GM12878 (cell line): Measurements from ENCODE around the gene APOA5. TPM values are rescaled to one million over a fixed set of nuclear protein-coding genes. Genes with fewer than 3 reads are reported as not detected.

Experiments used
- ATAC-seq: fragments of 200-7000 bp; cut with Tn5 transposase; 3 replicates; pipeline ENCODE4 v1.9.1; 2020; ENCODE audit warnings: mild to moderate bottlenecking, moderate library complexity
- BruUV-seq: library from RNA; stranded (reverse); fragments of 400-500 nt; replicated peaks from 2 replicates; lab custom pipeline; 2021; lab: Mats Ljungman, UMichigan
- CTCF ChIA-PET: fragments of 300-600 bp; sonication (Branson Sonifier 250); formaldehyde crosslinking; extraction: SDS; loops from one replicate; lab custom pipeline; 2021; ENCODE audit warnings: inconsistent platforms; lab: Yijun Ruan, JAX
- POLR2A ChIA-PET: fragments of 350-600 bp; formaldehyde crosslinking; extraction: SDS; loops from one replicate; lab custom pipeline; 2021; ENCODE audit warnings: inconsistent platforms; lab: Charles Lee
- RAD21 ChIA-PET: fragments of 300-600 bp; sonication (Branson Sonifier 250); formaldehyde crosslinking; loops from one replicate; lab custom pipeline; 2023; ENCODE audit warnings: antibody characterized with exemption; ENCODE audit not compliant: unreplicated experiment; lab: Charles Lee
- SMC1A ChIA-PET: fragments of 300-600 bp; sonication (Branson Sonifier 250); formaldehyde crosslinking; loops from one replicate; lab custom pipeline; 2023; ENCODE audit not compliant: unreplicated experiment, uncharacterized antibody; lab: Charles Lee
- DNase-seq: peaks from one replicate; pipeline ENCODE4 v3.0.0-alpha.2; 2011; ENCODE audit warnings: low read depth, low spot score
- FAIRE-seq: peaks from 3 replicates; lab custom pipeline; 2011; peaks lifted over from hg19 to GRCh38; lab: Jason Lieb, UNC
- H2AFZ ChIP-seq: 2 replicates; pipeline ENCODE4 v1.6.0; 2011; ENCODE audit warnings: low read depth, low read length, control low read depth; ENCODE audit not compliant: control insufficient read depth
- H3K27ac ChIP-seq: 2 replicates; pipeline ENCODE4 v1.5.1; 2011; ENCODE audit warnings: control low read depth; ENCODE audit not compliant: control insufficient read depth, insufficient read depth
- H3K27me3 ChIP-seq, 2 experiments: replicated peaks in 1 of 2; 2 replicates each; pipeline versions ENCODE4 v1.6.0 to v1.6.1; 2011; ENCODE audit warnings: low read length in 1 of 2; ENCODE audit not compliant: control insufficient read depth in 2 of 2, insufficient read depth in 2 of 2
- H3K36me3 ChIP-seq, 2 experiments: 2 replicates each; pipeline ENCODE4 v1.5.1; 2011; ENCODE audit warnings: low read length in 1 of 2; ENCODE audit not compliant: control insufficient read depth in 2 of 2, insufficient read depth in 2 of 2
- H3K4me1 ChIP-seq: 2 replicates; pipeline ENCODE4 v1.6.1; 2011; ENCODE audit warnings: mild to moderate bottlenecking, low read length, moderate library complexity, mixed read lengths; ENCODE audit not compliant: control insufficient read depth, insufficient read depth
- H3K4me2 ChIP-seq: 2 replicates; pipeline ENCODE4 v1.6.0; 2011; ENCODE audit warnings: control low read depth; ENCODE audit not compliant: control insufficient read depth, insufficient read depth
- H3K4me3 ChIP-seq: fragments of 200-600 bp; sonication (generic); 2 replicates; pipeline ENCODE4 v1.5.1; 2016
- H3K79me2 ChIP-seq: 2 replicates; pipeline ENCODE4 v1.6.0; 2011; ENCODE audit warnings: low read length; ENCODE audit not compliant: control insufficient read depth, insufficient read depth
- H3K9ac ChIP-seq: 2 replicates; pipeline ENCODE4 v1.8.0; 2011; ENCODE audit warnings: low read length, control low read depth, mixed read lengths; ENCODE audit not compliant: control insufficient read depth, insufficient read depth
- H3K9me3 ChIP-seq: replicated peaks from 3 replicates; pipeline ENCODE4 v1.5.1; 2011; ENCODE audit warnings: mild to moderate bottlenecking, low read length; ENCODE audit not compliant: control insufficient read depth, insufficient read depth
- H4K20me1 ChIP-seq: 2 replicates; pipeline ENCODE4 v1.6.0; 2011; ENCODE audit not compliant: control insufficient read depth, insufficient read depth
- ASH2L ChIP-seq: fragments of 300-600, 200-600 bp; sonication (generic); IDR thresholded peaks from 2 replicates; pipeline ENCODE4 v1.6.1; 2017; ENCODE audit warnings: low read depth, mild to moderate bottlenecking, borderline replicate concordance
- BACH1 ChIP-seq: fragments of 450-650 bp; IDR thresholded peaks from 2 replicates; pipeline ENCODE4 v1.6.1; 2017; ENCODE audit warnings: mild to moderate bottlenecking, borderline replicate concordance
- CEBPB ChIP-seq, 2 experiments: fragments of 150-350 bp in 1 of 2; IDR thresholded peaks; 2 replicates each; pipeline ENCODE4 v1.6.1; 2012 to 2014; ENCODE audit warnings: low read depth in 2 of 2, low read length in 2 of 2, borderline replicate concordance in 1 of 2, inconsistent platforms in 1 of 2
- EED ChIP-seq: sonication (generic); IDR thresholded peaks from 2 replicates; pipeline ENCODE4 v1.6.1; 2016; ENCODE audit warnings: antibody characterized with exemption, low read depth
- EP300 ChIP-seq, 2 experiments: fragments of 150-350 bp in 1 of 2; IDR thresholded peaks; 2 replicates each; pipeline ENCODE4 v1.6.1; 2011 to 2012; ENCODE audit warnings: low read depth in 2 of 2, low read length in 2 of 2, borderline replicate concordance in 1 of 2, improper control_type of control experiment in 1 of 2, inconsistent platforms in 1 of 2; ENCODE audit not compliant: control insufficient read depth in 1 of 2
- ETV6 ChIP-seq, 2 experiments: fragments of 450-650 bp in 1 of 2; IDR thresholded peaks in 1 of 2; conservative IDR thresholded peaks in 1 of 2; 2 replicates each; pipeline ENCODE4 v1.6.1; 2014; ENCODE audit warnings: antibody characterized with exemption in 1 of 2, borderline replicate concordance in 1 of 2, low read depth in 1 of 2, mild to moderate bottlenecking in 1 of 2, moderate library complexity in 1 of 2
- FOXM1 ChIP-seq: IDR thresholded peaks from 2 replicates; pipeline ENCODE4 v1.6.1; 2012; ENCODE audit warnings: low read depth, mild to moderate bottlenecking, inconsistent platforms, low read length, moderate library complexity
- PAX8 ChIP-seq: fragments of 450-650 bp; IDR thresholded peaks from 2 replicates; pipeline ENCODE4 v1.6.1; 2017; ENCODE audit warnings: mild to moderate bottlenecking, moderate library complexity
- POLR2AphosphoS5 ChIP-seq: IDR thresholded peaks from 2 replicates; pipeline ENCODE4 v1.6.1; 2011; ENCODE audit warnings: mild to moderate bottlenecking, low read length, inconsistent platforms
- TCF7 ChIP-seq: IDR thresholded peaks from 2 replicates; pipeline ENCODE4 v1.6.1; 2014; ENCODE audit warnings: antibody characterized with exemption, borderline replicate concordance
- ZBTB40 ChIP-seq: fragments of 450-650 bp; IDR thresholded peaks from 2 replicates; pipeline ENCODE4 v1.6.1; 2016; ENCODE audit warnings: mild to moderate bottlenecking, moderate library complexity, borderline replicate concordance
- ZNF207 ChIP-seq: fragments of 450-650 bp; IDR thresholded peaks from 2 replicates; pipeline ENCODE4 v1.6.1; 2014; ENCODE audit warnings: antibody characterized with exemption, mild to moderate bottlenecking, borderline replicate concordance
- ZZZ3 ChIP-seq: IDR thresholded peaks from 2 replicates; pipeline ENCODE4 v1.6.1; 2011; ENCODE audit warnings: low read depth; ENCODE audit not compliant: control insufficient read depth, insufficient read length
- WGBS: methylation state at CpG from one replicate; pipeline ENCODE4 v1.1.6; 2016; ENCODE audit warnings: low lambda C conversion rate; ENCODE audit not compliant: insufficient replicate concordance, insufficient coverage; ENCODE audit errors: missing lambda C conversion rate; 5-methylcytosine and 5-hydroxymethylcytosine counted together
- in situ Hi-C: fragments of 300-500 bp; cut with MboI; formaldehyde crosslinking; loops from 9 replicates; pipeline ENCODE4 v1.14.3; 2018; ENCODE audit warnings: mixed read lengths
- intact Hi-C: fragments of 100-400 bp; cut with micrococcal nuclease; formaldehyde crosslinking; loops from one replicate; pipeline ENCODE4 v1.14.2; 2022; ENCODE audit not compliant: unreplicated experiment
- polyA plus RNA-seq, 11 experiments: library from polyadenylated mRNA; depleted of rRNA in 4 of 11; unstranded in 6 of 11; stranded (reverse) in 5 of 11; fragments of >200 nt; fragmentation: Nextera tagmentation in 4 of 11; fragmentation: Illumina TruSeq in 1 of 11; extraction: Ambion mirVana in 4 of 11; extraction: Trizol in 1 of 11; gene quantifications; 1 replicate in 1 of 11; 2 replicates in 10 of 11; pipeline versions ENCODE4 v1.2.1 to v1.2.3, GENCODE V29; 2011 to 2016; ENCODE audit warnings: inconsistent platforms in 2 of 11, missing spikeins in 2 of 11, low read depth in 1 of 11
- total RNA-seq, 4 experiments: library from RNA; depleted of rRNA in 3 of 4; stranded (reverse); fragments of >200 nt in 3 of 4; fragmentation: Illumina TruSeq in 1 of 4; extraction: Trizol in 1 of 4; gene quantifications; 2 replicates each; pipeline versions ENCODE4 v1.2.1 to v1.2.3, GENCODE V29; 2013 to 2021
- TF ChIP-seq, protein P1 (sequence below): fragments of 450-650 bp; IDR thresholded peaks from 2 replicates; pipeline ENCODE4 v1.6.1; 2017; ENCODE audit warnings: mild to moderate bottlenecking

APOA5 gene
- total and polyA plus RNA-seq, 10 of the 15 experiments (the other 5 are each of a cell fraction or from before 2014, with no cell fraction given) = 0.15 TPM; not detected in 9

DNA sequence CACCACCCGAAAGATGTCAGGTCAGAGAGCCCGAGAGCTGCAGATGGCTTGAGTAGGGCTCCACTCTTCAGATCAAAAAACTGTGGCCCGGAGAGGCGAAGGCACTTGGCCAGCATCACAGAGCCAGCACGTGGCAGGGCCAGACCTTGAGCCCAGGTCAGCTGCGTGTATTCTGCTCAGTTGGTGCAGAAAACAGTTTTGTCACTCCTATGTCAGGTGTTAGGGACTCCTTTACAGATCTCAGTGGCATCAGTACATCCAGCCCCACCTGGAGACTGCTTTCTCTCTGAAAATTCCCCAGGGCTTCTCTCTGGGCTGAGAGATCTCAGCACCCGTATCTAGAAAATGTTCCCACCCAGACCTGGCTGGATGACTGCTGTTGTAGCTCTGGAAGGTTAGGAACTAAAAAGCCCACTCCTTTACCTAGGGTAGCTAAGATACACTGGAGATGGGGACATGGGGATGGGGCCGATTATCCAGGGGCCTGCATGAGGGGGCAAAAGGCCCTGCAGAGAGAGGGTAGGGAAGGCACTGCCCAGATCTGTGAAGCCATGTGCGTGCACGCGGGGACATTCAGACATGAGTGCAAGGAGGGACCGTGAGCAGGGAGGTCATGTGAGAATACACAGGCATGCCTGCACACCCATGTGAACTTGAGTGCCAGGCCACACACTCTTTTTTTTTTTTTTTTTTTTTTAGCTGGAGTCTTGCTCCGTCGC lies 42.3 kb upstream of the APOA5 start (continued):
- TF ChIP-seq ZBTB40 (no peak), FOXM1 (no peak), POLR2AphosphoS5 (no peak)

- Histone ChIP-seq H3K36me3 (no peaks in the 10 kb centered on the region), H3K4me2 (no peak overlapping the region), H3K27ac (no peak overlapping the region), H3K4me1 (peaks cover 8% of the 10 kb centered on the region; the same call in 1 of the 2 replicates), H3K27me3 (no peaks in the 10 kb centered on the region), H3K4me3 (no peak overlapping the region), H4K20me1 (no peaks in the 10 kb centered on the region), H3K9me3 (no peaks in the 10 kb centered on the region), H3K79me2 (no peaks in the 10 kb centered on the region), H3K9ac (no peak overlapping the region), H2AFZ (no peak overlapping the region)
- no TSS peak for BruUV-seq
- TF ChIP-seq BACH1 (no peak), ASH2L (no peak), ZZZ3 (no peak), EED (no peak), EP300 (IDR thresholded peaks at IDR 0.05; ENCODE audit: borderline replicate concordance in 1 of 2, control insufficient read depth in 1 of 2, low read depth in 2 of 2, low read length in 2 of 2) (no peak), ZNF207 (no peak), TCF7 (no peak), PAX8 (no peak), ETV6 (conservative IDR thresholded peaks at IDR 0.05 in 1 of 2, IDR thresholded peaks at IDR 0.05 in 1 of 2; ENCODE audit: borderline replicate concordance in 1 of 2, low read depth in 1 of 2) (no peak), CEBPB (IDR thresholded peaks at IDR 0.05; ENCODE audit: borderline replicate concordance in 1 of 2, low read depth in 2 of 2, low read length in 2 of 2) (no peak)
- TF ChIP-seq, protein P1, sequence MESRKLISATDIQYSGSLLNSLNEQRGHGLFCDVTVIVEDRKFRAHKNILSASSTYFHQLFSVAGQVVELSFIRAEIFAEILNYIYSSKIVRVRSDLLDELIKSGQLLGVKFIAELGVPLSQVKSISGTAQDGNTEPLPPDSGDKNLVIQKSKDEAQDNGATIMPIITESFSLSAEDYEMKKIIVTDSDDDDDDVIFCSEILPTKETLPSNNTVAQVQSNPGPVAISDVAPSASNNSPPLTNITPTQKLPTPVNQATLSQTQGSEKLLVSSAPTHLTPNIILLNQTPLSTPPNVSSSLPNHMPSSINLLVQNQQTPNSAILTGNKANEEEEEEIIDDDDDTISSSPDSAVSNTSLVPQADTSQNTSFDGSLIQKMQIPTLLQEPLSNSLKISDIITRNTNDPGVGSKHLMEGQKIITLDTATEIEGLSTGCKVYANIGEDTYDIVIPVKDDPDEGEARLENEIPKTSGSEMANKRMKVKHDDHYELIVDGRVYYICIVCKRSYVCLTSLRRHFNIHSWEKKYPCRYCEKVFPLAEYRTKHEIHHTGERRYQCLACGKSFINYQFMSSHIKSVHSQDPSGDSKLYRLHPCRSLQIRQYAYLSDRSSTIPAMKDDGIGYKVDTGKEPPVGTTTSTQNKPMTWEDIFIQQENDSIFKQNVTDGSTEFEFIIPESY = no peak
- ATAC-seq = no peak
- intact Hi-C loops (no loop called here), in situ Hi-C loops (no loop called here)
- ChIA-PET SMC1A (interaction anchor here (1.0 kb wide), 1 partner anchor 272 kb away, joined by 4 read pairs; no protein-coding TSS in a partner anchor), CTCF (interaction anchor here (0.7 to 7.3 kb wide), 4 partner anchors 9 to 100 kb away, joined by 3 to 183 read pairs (median 30); partner anchors contain the start of genes APOA5 and ZPR1), POLR2A (no interaction called here), RAD21 (no interaction called here)
- no peak for DNase-seq
- FAIRE-seq = no peak
- WGBS = 61% methylated on average over 10 of the region's 10 CpGs
Measured at GRCh38 chr11:116833491-116833815, 41.8 kb upstream of the APOA5 start.
